ENCODE data around the gene GATA6.
"Not testable (repeated sequence)": the region's sequence is repeated elsewhere in the genome, so short reads cannot be mapped to it uniquely, and the experiment has no call there.

The GATA6 gene

DNA sequence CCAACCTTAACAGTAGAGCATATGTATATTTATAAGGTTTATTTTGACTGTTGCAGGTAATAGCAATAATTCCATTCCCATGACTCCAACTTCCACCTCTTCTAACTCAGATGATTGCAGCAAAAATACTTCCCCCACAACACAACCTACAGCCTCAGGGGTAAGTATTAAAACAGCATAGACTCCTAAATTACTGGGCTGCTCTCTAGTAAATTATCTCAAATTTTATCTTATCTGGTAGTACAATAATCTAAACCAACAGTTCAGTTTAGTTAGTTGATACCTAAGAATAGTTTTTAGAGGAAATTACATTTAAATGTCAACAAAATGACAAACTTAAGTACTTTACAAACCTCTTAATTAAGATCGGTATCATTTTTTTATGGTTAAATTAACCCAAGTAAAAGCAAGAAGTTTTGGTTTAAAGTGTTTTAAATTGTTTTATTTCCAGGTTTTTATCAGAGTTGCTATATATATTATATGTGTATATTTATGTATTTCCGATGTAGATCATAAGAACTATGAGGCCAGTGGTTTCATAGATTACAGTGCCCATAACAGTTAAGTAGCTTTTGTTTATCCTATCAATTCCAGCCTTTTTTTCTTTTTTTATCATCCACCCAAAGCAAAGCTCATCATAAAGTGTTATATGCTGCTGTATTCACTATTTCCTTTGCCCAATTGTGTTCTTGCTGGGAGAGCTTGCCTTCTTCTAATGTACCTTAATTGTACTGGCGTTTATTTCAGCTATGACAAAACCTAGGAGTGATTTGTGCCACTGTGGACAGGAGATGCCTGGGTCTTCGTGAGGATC lies 13.7 kb downstream of the GATA6 start:
- DNase-seq (ENCODE audit: low read depth in 2 of 2) = no peak

DNA sequence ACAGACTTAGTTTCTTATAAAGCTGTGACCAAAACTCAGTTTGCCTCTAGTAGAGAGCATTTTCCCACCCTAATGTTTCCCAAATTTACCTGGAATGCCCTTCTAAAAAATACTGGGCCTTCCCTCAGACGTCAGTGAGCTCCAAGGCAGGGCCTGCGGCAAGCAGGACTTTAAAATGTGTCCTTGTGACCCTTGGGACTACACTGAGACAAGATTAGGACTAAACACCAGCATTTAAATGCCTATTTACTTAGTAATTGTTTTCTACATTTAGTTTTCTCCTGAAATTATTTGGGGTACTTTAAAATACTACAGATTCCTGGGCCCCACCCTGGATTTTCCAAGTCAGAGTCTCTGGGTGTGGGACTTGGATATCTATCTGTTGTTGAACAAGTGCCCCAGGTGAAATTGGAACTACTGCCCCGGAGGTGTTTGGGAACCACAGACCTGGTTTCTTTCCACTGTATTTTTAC lies 14.3 kb downstream of the GATA6 start:
- no peak for DNase-seq (ENCODE audit: low read depth in 2 of 2)

GRCh38 chr18:22184573-22184972 lies 15.2 kb downstream of the GATA6 start:
- not testable (repeated sequence) for DNase-seq (ENCODE audit: low read depth in 2 of 2)

DNA sequence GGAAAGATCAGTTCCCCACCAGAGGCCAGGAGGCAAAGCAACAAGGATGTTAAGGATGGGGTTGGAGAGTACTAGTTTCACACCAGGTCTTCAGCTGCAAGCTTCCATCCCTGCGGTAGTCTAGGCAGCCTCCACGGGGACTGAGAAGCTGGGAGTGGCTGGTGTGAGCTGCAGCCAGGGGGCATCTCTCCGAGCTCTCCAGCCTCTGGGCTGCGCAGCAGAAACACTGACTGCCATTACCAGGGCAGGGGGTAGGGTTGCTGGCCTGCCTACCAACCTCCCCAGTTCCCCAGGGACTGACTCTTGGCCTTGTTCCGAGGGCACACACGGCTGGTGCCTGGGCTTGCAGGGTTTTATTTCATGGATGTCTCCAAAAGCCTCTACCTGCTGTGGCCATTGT lies 15.9 kb downstream of the GATA6 start:
- DNase-seq (ENCODE audit: low read depth in 2 of 2) = no peak

DNA sequence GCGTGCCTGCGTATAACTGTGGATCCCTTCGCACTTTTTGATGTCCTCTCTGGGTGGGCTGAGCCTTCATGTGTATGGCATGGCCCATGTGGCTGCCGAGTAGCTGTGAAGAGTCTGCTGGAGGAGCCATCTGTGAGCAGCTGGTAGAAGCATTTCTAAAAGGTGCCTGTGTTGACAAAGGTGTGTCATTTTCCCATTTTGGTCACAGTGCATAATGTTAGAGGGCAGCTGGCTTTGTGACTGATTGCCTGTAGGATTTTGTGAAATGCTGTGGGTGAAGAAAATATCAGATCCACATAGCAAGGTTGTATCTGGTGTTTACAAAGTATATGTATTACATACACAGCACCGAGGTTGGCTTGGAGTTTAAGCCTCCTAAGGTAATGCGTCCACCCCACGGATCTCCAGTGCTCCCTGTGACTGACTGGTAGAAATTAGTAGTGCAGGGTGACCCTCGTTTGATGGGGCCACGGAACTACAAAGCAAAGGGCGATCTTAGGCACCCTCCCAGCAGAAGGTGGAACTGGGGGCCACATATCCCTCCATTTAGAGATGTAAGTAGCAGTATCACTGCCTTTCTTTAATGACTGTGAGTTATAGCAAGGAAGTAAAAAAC lies 16.5 kb downstream of the GATA6 start:
- no peak for DNase-seq (ENCODE audit: low read depth in 2 of 2)

DNA sequence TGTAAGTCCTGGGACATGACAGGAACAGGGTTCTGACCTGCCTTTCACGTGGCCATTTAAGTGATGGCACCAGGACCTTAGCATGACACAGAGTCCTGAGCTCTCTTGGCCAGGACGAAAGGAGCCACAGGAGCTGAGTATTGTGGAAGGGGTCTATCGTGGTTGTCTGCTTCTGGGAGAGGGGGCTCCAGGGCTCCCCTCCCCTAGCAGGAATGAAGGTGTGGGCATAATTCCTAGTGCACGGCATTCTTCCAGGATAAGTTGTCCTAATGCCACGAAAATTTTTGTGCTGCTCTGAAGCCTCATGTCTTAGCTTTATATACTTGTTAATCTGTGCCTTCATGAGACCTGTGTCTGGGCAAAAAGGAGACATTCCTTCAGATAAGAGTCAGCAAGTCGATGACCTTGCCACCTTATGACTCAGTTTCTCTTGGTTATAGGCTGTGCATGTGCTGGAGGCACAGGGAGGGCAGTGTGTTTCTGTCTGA lies 17.1 kb downstream of the GATA6 start:
- DNase-seq (ENCODE audit: low read depth in 2 of 2) = no peak

DNA sequence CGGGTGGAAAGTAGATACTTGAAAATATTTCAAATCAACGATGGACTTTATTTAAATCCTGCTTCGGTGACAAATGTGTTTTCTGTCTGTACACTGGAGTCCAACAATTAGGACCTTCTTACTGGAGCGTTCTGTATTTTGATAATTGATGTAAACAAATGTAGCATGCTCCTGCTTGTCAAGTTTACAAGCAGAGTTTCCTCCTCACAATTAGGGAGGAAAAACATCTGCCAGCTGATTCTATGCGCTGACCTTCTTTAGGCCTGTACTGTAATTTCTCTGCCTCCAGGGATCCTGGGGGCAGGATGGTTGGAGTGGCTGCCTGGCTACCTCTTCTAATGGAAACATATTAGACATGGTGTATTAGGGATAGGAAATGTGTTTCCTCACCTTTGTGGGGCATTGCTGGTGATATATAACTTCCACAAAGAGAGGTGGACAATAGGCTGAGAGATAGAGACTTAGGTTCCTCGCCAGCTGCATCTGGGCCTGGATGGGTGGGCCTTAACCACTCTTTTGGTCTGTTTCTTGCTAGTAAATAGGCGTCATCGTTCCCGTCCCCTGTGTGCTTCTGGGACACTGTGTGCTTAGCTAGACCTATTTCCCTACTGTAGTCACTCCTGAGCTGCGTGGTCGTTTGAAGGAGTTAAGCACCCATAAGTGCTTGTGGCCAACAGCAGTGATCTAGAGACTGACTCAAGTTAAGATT lies 19.3 kb downstream of the GATA6 start:
- no peak for DNase-seq (ENCODE audit: low read depth in 2 of 2)

- DNase-seq (ENCODE audit: low read depth in 2 of 2) = no peak
Observed at GRCh38 chr18:22189449-22190166, 20.2 kb downstream of the GATA6 start.

DNA sequence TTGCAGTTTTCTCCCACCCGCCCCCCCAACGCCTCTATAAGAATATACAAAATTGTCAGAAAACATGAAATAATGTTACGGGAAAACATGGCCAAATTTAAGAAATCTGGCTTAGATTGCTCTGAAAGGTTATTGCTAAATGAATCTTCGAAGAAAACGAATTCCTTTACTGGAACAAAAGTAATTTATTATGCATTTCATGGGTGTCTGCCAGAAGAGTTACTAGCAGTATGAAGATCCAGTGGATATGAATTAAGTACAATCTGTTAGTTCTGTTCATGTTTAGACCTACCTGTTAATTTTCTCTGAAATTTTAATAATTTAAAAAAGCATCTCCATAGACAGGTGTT lies 21.9 kb downstream of the GATA6 start:
- DNase-seq (ENCODE audit: low read depth in 2 of 2) = no peak

DNA sequence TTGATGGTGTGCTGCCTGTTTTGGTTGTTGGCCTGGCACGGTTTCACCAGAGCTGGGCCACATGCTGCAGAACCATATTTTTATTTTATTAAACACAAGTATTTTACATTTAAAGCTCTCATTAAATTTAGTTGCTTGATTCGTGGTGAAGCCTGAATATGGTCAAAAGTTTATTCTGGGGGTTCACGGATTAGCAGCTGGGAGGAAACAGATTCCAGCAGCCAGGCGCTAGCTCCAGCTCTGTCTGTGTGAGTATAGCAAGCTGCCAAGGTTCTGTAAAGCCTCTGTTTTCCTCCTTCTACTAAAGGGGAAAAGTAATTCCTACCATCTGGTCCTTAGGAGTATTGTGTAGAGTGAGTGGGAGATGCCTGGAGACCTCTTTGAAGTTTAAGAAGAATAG lies 22.5 kb downstream of the GATA6 start:
- no peak for DNase-seq (ENCODE audit: low read depth in 2 of 2)

DNA sequence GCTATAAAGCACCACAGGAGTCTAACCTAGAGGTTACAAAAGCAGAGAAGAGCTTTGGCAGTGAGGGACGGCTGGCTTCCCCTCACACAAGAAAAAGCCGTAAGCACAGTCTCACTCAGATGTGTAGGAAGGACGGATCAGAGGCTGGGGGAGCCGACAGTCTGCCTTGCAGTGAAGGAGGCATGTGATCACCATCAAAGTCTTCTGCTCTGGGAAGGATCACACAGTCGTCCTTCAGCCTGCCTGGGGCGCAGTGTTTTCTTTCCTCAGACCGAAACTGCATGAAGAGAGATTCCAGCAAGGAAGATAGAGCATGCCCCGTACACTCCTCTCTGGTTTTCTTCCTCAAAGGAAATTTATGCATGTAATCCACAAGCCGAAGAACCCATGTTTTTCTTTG lies 24.1 kb downstream of the GATA6 start:
- no peak for DNase-seq (ENCODE audit: low read depth in 2 of 2)

- no peak for DNase-seq (ENCODE audit: low read depth in 2 of 2)
Observed at GRCh38 chr18:22194151-22194598, 24.8 kb downstream of the GATA6 start.

- no peak for DNase-seq (ENCODE audit: low read depth in 2 of 2)
Observed at GRCh38 chr18:22195052-22195451, 25.7 kb downstream of the GATA6 start.

- DNase-seq (ENCODE audit: low read depth in 2 of 2) = not testable (repeated sequence)
Observed at GRCh38 chr18:22196943-22197342, 27.6 kb downstream of the GATA6 start.

DNA sequence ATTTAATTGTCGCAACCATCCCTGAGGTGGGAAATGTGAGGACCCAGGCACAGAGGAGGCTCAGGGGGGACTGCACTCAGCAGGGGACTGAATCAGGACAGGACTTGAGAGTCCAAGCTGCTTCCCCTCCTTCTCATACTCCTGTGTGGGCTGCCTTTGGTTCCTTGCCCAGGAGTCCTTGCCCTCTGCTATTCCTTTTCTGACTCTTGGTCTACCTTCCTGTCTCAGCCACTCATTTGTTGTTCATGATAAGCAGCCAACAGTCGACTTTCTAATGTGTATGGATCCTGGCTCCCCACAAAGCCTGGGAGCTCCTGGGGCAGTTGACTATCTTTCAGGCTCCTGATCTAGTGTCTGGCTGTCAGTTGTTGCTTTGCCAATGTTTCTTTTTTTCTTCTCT lies 28.3 kb downstream of the GATA6 start:
- DNase-seq (ENCODE audit: low read depth in 2 of 2) = no peak

- no peak for DNase-seq (ENCODE audit: low read depth in 2 of 2)
Observed at GRCh38 chr18:22198163-22198562, 28.8 kb downstream of the GATA6 start.

DNA sequence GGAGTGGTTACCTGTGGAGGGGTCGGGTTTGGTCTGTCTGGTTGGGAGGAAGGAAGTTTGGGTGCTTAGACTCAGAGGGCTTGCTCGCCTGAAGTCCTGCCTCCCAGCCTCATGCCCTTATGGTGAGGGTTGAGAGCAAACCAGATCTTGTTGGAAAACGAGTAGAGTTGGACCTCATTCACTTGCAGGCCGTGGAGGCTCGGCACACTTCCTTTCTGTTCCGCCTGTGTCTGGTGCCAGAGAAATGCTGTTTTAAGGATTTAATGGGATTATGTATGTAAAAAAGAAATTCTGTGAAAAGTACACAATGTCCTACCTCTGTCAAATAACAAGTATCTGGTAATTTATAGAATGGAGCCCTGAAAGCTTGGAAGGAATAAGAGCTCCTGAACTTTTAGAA lies 29.6 kb downstream of the GATA6 start:
- DNase-seq (ENCODE audit: low read depth in 2 of 2) = no peak

DNA sequence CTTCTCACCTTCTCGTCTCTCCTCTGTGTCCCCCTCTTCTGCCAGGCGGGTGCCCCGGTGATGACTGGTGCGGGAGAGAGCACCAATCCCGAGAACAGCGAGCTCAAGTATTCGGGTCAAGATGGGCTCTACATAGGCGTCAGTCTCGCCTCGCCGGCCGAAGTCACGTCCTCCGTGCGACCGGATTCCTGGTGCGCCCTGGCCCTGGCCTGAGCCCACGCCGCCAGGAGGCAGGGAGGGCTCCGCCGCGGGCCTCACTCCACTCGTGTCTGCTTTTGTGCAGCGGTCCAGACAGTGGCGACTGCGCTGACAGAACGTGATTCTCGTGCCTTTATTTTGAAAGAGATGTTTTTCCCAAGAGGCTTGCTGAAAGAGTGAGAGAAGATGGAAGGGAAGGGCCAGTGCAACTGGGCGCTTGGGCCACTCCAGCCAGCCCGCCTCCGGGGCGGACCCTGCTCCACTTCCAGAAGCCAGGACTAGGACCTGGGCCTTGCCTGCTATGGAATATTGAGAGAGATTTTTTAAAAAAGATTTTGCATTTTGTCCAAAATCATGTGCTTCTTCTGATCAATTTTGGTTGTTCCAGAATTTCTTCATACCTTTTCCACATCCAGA lies 31.3 kb downstream of the GATA6 start:
- DNase-seq (ENCODE audit: low read depth in 2 of 2) = no peak

DNA sequence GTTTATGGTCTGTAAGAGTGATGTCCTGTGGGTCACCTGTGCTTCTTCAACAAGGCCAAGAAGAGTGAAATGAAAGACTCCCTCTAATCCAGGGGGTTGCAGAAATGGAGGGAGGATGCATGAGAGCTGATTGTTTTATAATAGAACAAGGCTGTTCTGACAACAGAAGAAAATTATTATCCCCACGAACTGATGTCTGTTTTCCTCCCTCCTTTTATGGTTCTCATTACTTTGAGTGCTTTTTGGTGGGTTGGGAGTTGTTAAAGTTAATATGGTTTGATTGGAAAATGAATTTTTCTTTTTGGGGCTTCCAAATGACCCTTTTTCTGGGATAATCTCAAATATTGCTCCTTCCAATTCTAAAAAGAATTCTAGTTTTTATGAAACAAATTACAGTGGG lies 33.6 kb downstream of the GATA6 start:
- no peak for DNase-seq (ENCODE audit: low read depth in 2 of 2)

- no peak for DNase-seq (ENCODE audit: low read depth in 2 of 2)
Observed at GRCh38 chr18:22203536-22204213, 34.3 kb downstream of the GATA6 start.

GRCh38 chr18:22204214-22204536 lies 34.8 kb downstream of the GATA6 start:
- DNase-seq (ENCODE audit: low read depth in 2 of 2) = no peak
